Renal cortical epithelial cell (primary cell): ENCODE data around the gene NIPAL4. TPM values are rescaled to one million over a fixed set of nuclear protein-coding genes. Genes with fewer than 3 reads are reported as not detected.
"Not testable (repeated sequence)": the region's sequence is repeated elsewhere in the genome, so short reads cannot be mapped to it uniquely, and the experiment has no call there.

Source experiments
- DNase-seq: peaks from one replicate; pipeline ENCODE4 v3.0.0-alpha.2; 2011; ENCODE audit warnings: low read depth
- total RNA-seq: library from RNA; depleted of rRNA; stranded (reverse); fragments of >200 nt; gene quantifications from 2 replicates; pipeline ENCODE4 v1.2.3, GENCODE V29; 2014

Gene NIPAL4
- total RNA-seq = 1.1 and 2.6 TPM in 2 replicates

GRCh38 chr5:157459715-157460599, at the start of gene NIPAL4:
Gene NIPAL4, plus strand, starts transcription at chr5:157460213. Its CDS starts 108 bp downstream, at chr5:157460321.
- peak; percentile 33 for DNase-seq

- no peak for DNase-seq
These were observed 44.2 kb upstream of the NIPAL4 start for GRCh38 chr5:157415838-157416237.

- DNase-seq = not testable (repeated sequence)
These were observed 40.5 kb upstream of the NIPAL4 start for GRCh38 chr5:157419521-157419920.

GRCh38 chr5:157429920-157430319, 30.1 kb upstream of the NIPAL4 start:
- not testable (repeated sequence) for DNase-seq

GRCh38 chr5:157431544-157432200, 28.3 kb upstream of the NIPAL4 start:
- DNase-seq = peak; percentile 78

- DNase-seq = no peak
These were observed 25.9 kb upstream of the NIPAL4 start for GRCh38 chr5:157434096-157434495.

- peak; percentile 67 for DNase-seq
These were observed 16.9 kb upstream of the NIPAL4 start for GRCh38 chr5:157443041-157443549.

- DNase-seq = no peak
These were observed 15.8 kb upstream of the NIPAL4 start for GRCh38 chr5:157444224-157444623.

GRCh38 chr5:157445745-157446411, 14.1 kb upstream of the NIPAL4 start:
- DNase-seq = no peak

- DNase-seq = no peak
These were observed 13.5 kb upstream of the NIPAL4 start for GRCh38 chr5:157446412-157446935.

GRCh38 chr5:157447201-157447637, 12.8 kb upstream of the NIPAL4 start:
- peak; percentile 33 for DNase-seq

- DNase-seq = no peak
These were observed 10.8 kb upstream of the NIPAL4 start for GRCh38 chr5:157449011-157449723.

- DNase-seq = no peak
These were observed 10.0 kb upstream of the NIPAL4 start for GRCh38 chr5:157450024-157450423.

- DNase-seq = peak; percentile 19
These were observed 8.2 kb upstream of the NIPAL4 start for GRCh38 chr5:157451806-157452205.

GRCh38 chr5:157454273-157454672, 5.7 kb upstream of the NIPAL4 start:
- no peak for DNase-seq

GRCh38 chr5:157455057-157455456, 5.0 kb upstream of the NIPAL4 start:
- no peak for DNase-seq

GRCh38 chr5:157456301-157456700, 3.7 kb upstream of the NIPAL4 start:
- DNase-seq = no peak

- no peak for DNase-seq
These were observed 2.6 kb upstream of the NIPAL4 start for GRCh38 chr5:157457391-157457790.

- DNase-seq = no peak
These were observed 1.2 kb upstream of the NIPAL4 start for GRCh38 chr5:157458835-157459234.

- DNase-seq = no peak
These were observed 1.1 kb downstream of the NIPAL4 start for GRCh38 chr5:157460921-157461792.
